Measurements from ENCODE around the gene PPRC1.

Gene PPRC1

GRCh38 chr10:102113261-102113955, 19.4 kb upstream of the PPRC1 start:
- Histone ChIP-seq H3K27ac (ENCODE audit: low read length) (no peak overlapping the region), H3K4me1 (ENCODE audit: low read length) (peaks cover 30% of the 10 kb centered on the region)
- no peak for DNase-seq

GRCh38 chr10:102113956-102114857, 18.6 kb upstream of the PPRC1 start:
- no peak overlapping the region for H3K27ac ChIP-seq (ENCODE audit: low read length)
- H4K20me1 ChIP-seq (ENCODE audit: insufficient read depth, low read length), result no peaks in the 10 kb centered on the region

More at GRCh38 chr10:102113261-102113955, 19.4 kb upstream of the PPRC1 start:
- Histone ChIP-seq H4K20me1 (ENCODE audit: insufficient read depth, low read length) (no peaks in the 10 kb centered on the region), H3K9me2 (replicated peaks; ENCODE audit: insufficient read depth, low read length) (no peaks in the 10 kb centered on the region), H3K36me3 (replicated peaks; ENCODE audit: insufficient read depth, low read length) (peaks cover 3% of the 10 kb centered on the region; the same call in 1 of the 2 replicates), H3F3A (ENCODE audit: insufficient read depth, low read length) (peaks cover 7% of the 10 kb centered on the region; the same call in 1 of the 2 replicates), H3K4me3 (ENCODE audit: low read length) (peak overlapping the region; percentile 81), H3K9me3 (replicated peaks; ENCODE audit: insufficient read depth, low read length) (no peaks in the 10 kb centered on the region), H3K27me3 (replicated peaks; ENCODE audit: insufficient read depth, low read length) (no peaks in the 10 kb centered on the region), H3K4me2 (ENCODE audit: low read depth, low read length) (peak overlapping the region; percentile 72), H2AFZ (ENCODE audit: low read length) (no peak overlapping the region), H3K79me2 (ENCODE audit: low read length) (peaks cover 61% of the 10 kb centered on the region), H3K9ac (ENCODE audit: low read length) (peak overlapping the region; percentile 69; the same call in 1 of the 2 replicates)
- TF ChIP-seq CTCF (IDR thresholded peaks at IDR 0.05; ENCODE audit: low read length) (no peak), EZH2 (optimal IDR thresholded peaks at IDR 0.05; ENCODE audit: low read depth, low read length) (no peak), EZH2phosphoT487 (IDR thresholded peaks at IDR 0.05; ENCODE audit: low read length) (no peak)

More at GRCh38 chr10:102113956-102114857, 18.6 kb upstream of the PPRC1 start:
- H3K79me2 ChIP-seq (ENCODE audit: low read length), result peaks cover 68% of the 10 kb centered on the region
- no peaks in the 10 kb centered on the region for H3K9me3 ChIP-seq (replicated peaks; ENCODE audit: insufficient read depth, low read length)
- 0 out of 2 replicates have a peak overlapping the region, but pooled peaks have one; percentile 54 for H2AFZ ChIP-seq (ENCODE audit: low read length)
- H3F3A ChIP-seq (ENCODE audit: insufficient read depth, low read length), result peaks cover 7% of the 10 kb centered on the region; the same call in 1 of the 2 replicates
- H3K27me3 ChIP-seq (replicated peaks; ENCODE audit: insufficient read depth, low read length), result no peaks in the 10 kb centered on the region
- peak overlapping the region; percentile 72 for H3K4me2 ChIP-seq (ENCODE audit: low read depth, low read length)
- TF ChIP-seq CTCF (IDR thresholded peaks at IDR 0.05; ENCODE audit: low read length), result no peak
- TF ChIP-seq EZH2phosphoT487 (IDR thresholded peaks at IDR 0.05; ENCODE audit: low read length), result no peak
- no peak for TF ChIP-seq EZH2 (optimal IDR thresholded peaks at IDR 0.05; ENCODE audit: low read depth, low read length)
- H3K36me3 ChIP-seq (replicated peaks; ENCODE audit: insufficient read depth, low read length), result peaks cover 3% of the 10 kb centered on the region; the same call in 1 of the 2 replicates
- DNase-seq, result no peak
- H3K9ac ChIP-seq (ENCODE audit: low read length), result peak overlapping the region; percentile 69; the same call in 1 of the 2 replicates
- H3K4me1 ChIP-seq (ENCODE audit: low read length), result peaks cover 35% of the 10 kb centered on the region
- peak overlapping the region; percentile 81 for H3K4me3 ChIP-seq (ENCODE audit: low read length)
- no peaks in the 10 kb centered on the region for H3K9me2 ChIP-seq (replicated peaks; ENCODE audit: insufficient read depth, low read length)

All from MM.1S (cell line).